HepG2 (cell line): ENCODE measurements around the gene PRIM2. TPM values are rescaled to one million over a fixed set of nuclear protein-coding genes. Genes with fewer than 3 reads are reported as not detected.

Source experiments
- ARHGAP35 ChIP-seq: sonication (generic); formaldehyde crosslinking; IDR thresholded peaks from 2 replicates; pipeline ENCODE4 v1.9.0; 2022; ENCODE audit warnings: mild to moderate bottlenecking, inconsistent platforms, moderate library complexity, missing genetic modification reagents, borderline replicate concordance
- ASH2L ChIP-seq: fragments of 300-600, 200-600 bp; sonication (generic); IDR thresholded peaks from 2 replicates; pipeline ENCODE4 v1.7.0; 2017; ENCODE audit warnings: low read depth, mild to moderate bottlenecking, moderate library complexity, mixed read lengths, low read length; ENCODE audit not compliant: insufficient read length
- BORCS8-MEF2B ChIP-seq: sonication (generic); formaldehyde crosslinking; IDR thresholded peaks from 2 replicates; pipeline ENCODE4 v1.8.0; 2022; ENCODE audit warnings: mild to moderate bottlenecking, missing genetic modification reagents
- BRF2 ChIP-seq: sonication (generic); formaldehyde crosslinking; IDR thresholded peaks from 2 replicates; pipeline ENCODE4 v1.8.1; 2022; ENCODE audit warnings: mild to moderate bottlenecking, missing genetic modification reagents
- DR1 ChIP-seq: sonication (generic); formaldehyde crosslinking; IDR thresholded peaks from 2 replicates; pipeline ENCODE4 v1.8.0; 2021; ENCODE audit warnings: mild to moderate bottlenecking, missing genetic modification reagents, inconsistent platforms
- FOXK1 ChIP-seq: sonication (generic); formaldehyde crosslinking; IDR thresholded peaks from 2 replicates; pipeline ENCODE4 v1.4.0; 2020; ENCODE audit warnings: low read depth, missing genetic modification reagents, borderline replicate concordance
- JUN ChIP-seq: sonication (generic); formaldehyde crosslinking; IDR thresholded peaks from 2 replicates; pipeline ENCODE4 v1.4.0; 2020; ENCODE audit warnings: mild to moderate bottlenecking, missing genetic modification reagents
- NFE2L2 ChIP-seq: fragments of 150-350 bp; IDR thresholded peaks from 2 replicates; pipeline ENCODE4 v1.6.1; 2014; ENCODE audit warnings: low read length
- NFYC ChIP-seq: IDR thresholded peaks from 2 replicates; pipeline ENCODE4 v1.6.1; 2016; ENCODE audit warnings: missing genetic modification reagents, missing compliant biosample characterization
- NR2F2 ChIP-seq: IDR thresholded peaks from 2 replicates; pipeline ENCODE4 v1.6.1; 2012; ENCODE audit warnings: low read depth, inconsistent platforms, borderline replicate concordance
- PHF8 ChIP-seq: sonication (generic); formaldehyde crosslinking; IDR thresholded peaks from 2 replicates; pipeline ENCODE4 v1.5.0; 2020; ENCODE audit warnings: missing genetic modification reagents
- POGZ ChIP-seq: sonication (generic); formaldehyde crosslinking; IDR thresholded peaks from 2 replicates; pipeline ENCODE4 v1.4.0; 2020; ENCODE audit warnings: mild to moderate bottlenecking, missing genetic modification reagents
- POLR2G ChIP-seq: fragments of 200-400 bp; formaldehyde crosslinking; IDR thresholded peaks from 2 replicates; pipeline ENCODE4 v1.6.1; 2018; ENCODE audit warnings: mild to moderate bottlenecking, low read depth, low read length, moderate library complexity
- RFXAP ChIP-seq: sonication (generic); formaldehyde crosslinking; IDR thresholded peaks from 2 replicates; pipeline ENCODE4 v1.4.0; 2020; ENCODE audit warnings: missing genetic modification reagents, borderline replicate concordance
- SMAD3 ChIP-seq: sonication (generic); formaldehyde crosslinking; IDR thresholded peaks from 2 replicates; pipeline ENCODE4 v1.4.0; 2020; ENCODE audit warnings: missing genetic modification reagents
- ZGPAT ChIP-seq: IDR thresholded peaks from 2 replicates; pipeline ENCODE4 v1.6.1; 2016; ENCODE audit warnings: mild to moderate bottlenecking
- ZNF333 ChIP-seq: sonication (generic); formaldehyde crosslinking; IDR thresholded peaks from 2 replicates; pipeline ENCODE4 v1.4.0; 2020; ENCODE audit warnings: mild to moderate bottlenecking, missing genetic modification reagents, borderline replicate concordance
- ZNF737 ChIP-seq: sonication (generic); formaldehyde crosslinking; IDR thresholded peaks from 2 replicates; pipeline ENCODE4 v1.5.0; 2020; ENCODE audit warnings: missing genetic modification reagents, mild to moderate bottlenecking, borderline replicate concordance
- ZNF788 ChIP-seq: sonication (generic); formaldehyde crosslinking; IDR thresholded peaks from 2 replicates; pipeline ENCODE4 v1.5.0; 2020; ENCODE audit warnings: mild to moderate bottlenecking, missing genetic modification reagents, borderline replicate concordance
- polyA plus RNA-seq, 8 experiments: library from polyadenylated mRNA; depleted of rRNA in 3 of 8; stranded (reverse) in 7 of 8; unstranded in 1 of 8; fragments of >200 nt; fragmentation: Illumina TruSeq in 4 of 8; extraction: Trizol in 4 of 8; gene quantifications; 2 replicates each; pipeline versions ENCODE4 v1.2.1 to v1.2.3, GENCODE V29; 2011 to 2016; ENCODE audit warnings: low read depth in 4 of 8, missing spikeins in 1 of 8, mixed read lengths in 1 of 8; ENCODE audit not compliant: insufficient read depth in 1 of 8
- total RNA-seq, 5 experiments: library from RNA; depleted of rRNA; stranded (reverse); fragments of >200 nt; fragmentation: Illumina TruSeq; extraction: Trizol; gene quantifications; 2 replicates each; pipeline ENCODE4 v1.2.3, GENCODE V29; 2016; ENCODE audit warnings: low read depth in 1 of 5
- TF ChIP-seq, protein P1 (sequence below): sonication (generic); formaldehyde crosslinking; IDR thresholded peaks from 2 replicates; pipeline ENCODE4 v1.4.0; 2020; ENCODE audit warnings: missing genetic modification reagents; ENCODE audit errors: not compliant biosample characterization
- TF ChIP-seq, protein P2 (sequence below): sonication (generic); formaldehyde crosslinking; IDR thresholded peaks from 2 replicates; pipeline ENCODE4 v1.8.0; 2022; ENCODE audit warnings: mild to moderate bottlenecking, missing genetic modification reagents, borderline replicate concordance

The PRIM2 gene
- total and polyA plus RNA-seq, 2 of the 13 experiments (the other 11 are each of a cell fraction or from before 2014, with no cell fraction given), result 8.0 to 52.7 TPM

- TF ChIP-seq ZNF333 (CRISPR knock-in tag), result 0 out of 2 replicates have a peak, but pooled peaks have one; percentile 2
- TF ChIP-seq ASH2L, result peak; percentile 2
- peak; percentile 36; the same call in 1 of the 2 replicates for TF ChIP-seq NFYC
- TF ChIP-seq POLR2G, result peak; percentile 95
- TF ChIP-seq JUN (CRISPR knock-in tag), result peak; percentile 78
- TF ChIP-seq RFXAP (CRISPR knock-in tag), result peak; percentile 79; the same call in 1 of the 2 replicates
- TF ChIP-seq SMAD3 (CRISPR knock-in tag), result 0 out of 2 replicates have a peak, but pooled peaks have one; percentile 58
- TF ChIP-seq NFE2L2, result no peak
- TF ChIP-seq ZNF788 (CRISPR knock-in tag), result peak; percentile 73; the same call in 1 of the 2 replicates
- 0 out of 2 replicates have a peak, but pooled peaks have one; percentile 59 for TF ChIP-seq ARHGAP35 (CRISPR knock-in tag)
- TF ChIP-seq BRF2, result peak; percentile 40; the same call in 1 of the 2 replicates
- peak; percentile 62; the same call in 1 of the 2 replicates for TF ChIP-seq POGZ (CRISPR knock-in tag)
- TF ChIP-seq ZNF737, result no peak
- 0 out of 2 replicates have a peak, but pooled peaks have one; percentile 35 for TF ChIP-seq DR1 (CRISPR knock-in tag)
- peak; percentile 81; the same call in 1 of the 2 replicates for TF ChIP-seq BORCS8-MEF2B
- TF ChIP-seq, protein P1, sequence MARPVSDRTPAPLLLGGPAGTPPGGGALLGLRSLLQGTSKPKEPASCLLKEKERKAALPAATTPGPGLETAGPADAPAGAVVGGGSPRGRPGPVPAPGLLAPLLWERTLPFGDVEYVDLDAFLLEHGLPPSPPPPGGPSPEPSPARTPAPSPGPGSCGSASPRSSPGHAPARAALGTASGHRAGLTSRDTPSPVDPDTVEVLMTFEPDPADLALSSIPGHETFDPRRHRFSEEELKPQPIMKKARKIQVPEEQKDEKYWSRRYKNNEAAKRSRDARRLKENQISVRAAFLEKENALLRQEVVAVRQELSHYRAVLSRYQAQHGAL (CRISPR knock-in tag), result peak; percentile 24
- peak; percentile 45; the same call in 1 of the 2 replicates for TF ChIP-seq FOXK1 (CRISPR knock-in tag)
- TF ChIP-seq, protein P2, sequence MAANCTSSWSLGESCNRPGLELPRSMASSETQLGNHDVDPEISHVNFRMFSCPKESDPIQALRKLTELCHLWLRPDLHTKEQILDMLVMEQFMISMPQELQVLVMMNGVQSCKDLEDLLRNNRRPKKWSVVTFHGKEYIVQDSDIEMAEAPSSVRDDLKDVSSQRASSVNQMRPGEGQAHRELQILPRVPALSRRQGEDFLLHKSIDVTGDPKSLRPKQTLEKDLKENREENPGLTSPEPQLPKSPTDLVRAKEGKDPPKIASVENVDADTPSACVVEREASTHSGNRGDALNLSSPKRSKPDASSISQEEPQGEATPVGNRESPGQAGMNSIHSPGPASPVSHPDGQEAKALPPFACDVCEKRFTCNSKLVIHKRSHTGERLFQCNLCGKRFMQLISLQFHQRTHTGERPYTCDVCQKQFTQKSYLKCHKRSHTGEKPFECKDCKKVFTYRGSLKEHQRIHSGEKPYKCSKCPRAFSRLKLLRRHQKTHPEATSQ (CRISPR knock-in tag), result peak; percentile 61; the same call in 1 of the 2 replicates
- no peak; the same call in 1 of the 2 replicates for TF ChIP-seq ZGPAT (CRISPR knock-in tag)
- TF ChIP-seq PHF8 (CRISPR knock-in tag), result peak; percentile 88
- 0 out of 2 replicates have a peak, but pooled peaks have one; percentile 31 for TF ChIP-seq NR2F2
Measured at GRCh38 chr6:57317060-57317943, at the start of gene PRIM2 (continued).
